Neural progenitor cell (in vitro differentiated cells): ENCODE measurements around the gene TGM2.

Experiments used
- EZH2 ChIP-seq: fragments of 200-600 bp; sonication (generic); IDR thresholded peaks from 2 replicates; pipeline ENCODE4 v1.6.1; 2017; ENCODE audit warnings: antibody characterized with exemption, mild to moderate bottlenecking, moderate library complexity
- EZH2phosphoT487 ChIP-seq: fragments of 200-600 bp; sonication (generic); IDR thresholded peaks from 2 replicates; pipeline ENCODE4 v1.6.1; 2017; ENCODE audit warnings: antibody characterized with exemption
- TF ChIP-seq, protein P1 (sequence below): fragments of 200-600 bp; sonication (generic); IDR thresholded peaks from 2 replicates; pipeline ENCODE4 v1.5.1; 2017; ENCODE audit warnings: antibody characterized with exemption, mild to moderate bottlenecking

DNA sequence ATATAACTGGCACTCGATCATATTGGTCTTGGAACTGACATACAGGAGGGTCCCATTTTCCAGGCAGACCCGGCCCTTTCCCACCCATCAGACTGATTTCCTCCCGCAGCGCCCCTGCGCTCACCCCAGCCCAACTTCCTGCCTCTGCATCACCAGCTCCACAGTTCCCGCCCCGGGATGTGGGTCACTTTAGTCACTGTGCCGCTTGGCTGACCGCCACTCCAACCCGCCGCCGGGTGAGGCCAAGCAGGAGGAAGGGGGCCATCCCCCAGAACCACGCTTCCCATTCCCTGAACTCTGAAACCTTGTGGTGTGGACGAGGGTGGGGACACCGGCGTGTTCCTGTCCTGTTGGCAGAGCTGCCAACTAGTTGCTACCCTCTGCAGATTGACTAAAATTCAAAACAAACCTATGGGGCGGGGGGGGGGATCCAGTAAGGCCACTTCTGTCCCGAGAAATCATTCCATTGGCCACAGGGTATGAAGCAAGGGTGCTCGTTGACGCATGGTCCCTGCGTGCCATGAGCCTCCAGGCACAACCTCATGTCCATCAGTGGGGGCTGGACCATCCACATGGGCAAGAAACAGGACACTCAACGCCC lies 12.3 kb downstream of the TGM2 start:
- TF ChIP-seq, protein P1, sequence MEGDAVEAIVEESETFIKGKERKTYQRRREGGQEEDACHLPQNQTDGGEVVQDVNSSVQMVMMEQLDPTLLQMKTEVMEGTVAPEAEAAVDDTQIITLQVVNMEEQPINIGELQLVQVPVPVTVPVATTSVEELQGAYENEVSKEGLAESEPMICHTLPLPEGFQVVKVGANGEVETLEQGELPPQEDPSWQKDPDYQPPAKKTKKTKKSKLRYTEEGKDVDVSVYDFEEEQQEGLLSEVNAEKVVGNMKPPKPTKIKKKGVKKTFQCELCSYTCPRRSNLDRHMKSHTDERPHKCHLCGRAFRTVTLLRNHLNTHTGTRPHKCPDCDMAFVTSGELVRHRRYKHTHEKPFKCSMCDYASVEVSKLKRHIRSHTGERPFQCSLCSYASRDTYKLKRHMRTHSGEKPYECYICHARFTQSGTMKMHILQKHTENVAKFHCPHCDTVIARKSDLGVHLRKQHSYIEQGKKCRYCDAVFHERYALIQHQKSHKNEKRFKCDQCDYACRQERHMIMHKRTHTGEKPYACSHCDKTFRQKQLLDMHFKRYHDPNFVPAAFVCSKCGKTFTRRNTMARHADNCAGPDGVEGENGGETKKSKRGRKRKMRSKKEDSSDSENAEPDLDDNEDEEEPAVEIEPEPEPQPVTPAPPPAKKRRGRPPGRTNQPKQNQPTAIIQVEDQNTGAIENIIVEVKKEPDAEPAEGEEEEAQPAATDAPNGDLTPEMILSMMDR: no peak
- TF ChIP-seq EZH2 (no peak), EZH2phosphoT487 (no peak)
